K562 (cell line): ENCODE measurements around the gene C1QL3. TPM values are rescaled to one million over a fixed set of nuclear protein-coding genes. Genes with fewer than 3 reads are reported as not detected.

Experiments
- ATAC-seq: fragments of 200-7000 bp; cut with Tn5 transposase; 3 replicates; pipeline ENCODE4 v1.9.1; 2020; ENCODE audit warnings: moderate library complexity
- BruUV-seq: library from RNA; stranded (reverse); fragments of 400-500 nt; replicated peaks from 2 replicates; lab custom pipeline; 2021; lab: Mats Ljungman, UMichigan
- CTCF ChIA-PET: fragments of 300-600 bp; formaldehyde crosslinking; extraction: SDS; loops from one replicate; lab custom pipeline; 2021; ENCODE audit warnings: low intra/inter-chr PET ratio; lab: Yijun Ruan, JAX
- POLR2A ChIA-PET: fragments of 300-600, 350-650 bp; sonication (Branson Sonifier 250); formaldehyde crosslinking; extraction: SDS; loops from one replicate; lab custom pipeline; 2021; ENCODE audit warnings: antibody characterized with exemption, inconsistent platforms; lab: Yijun Ruan, JAX
- DNase-seq, 4 experiments: peaks; one replicate each; pipeline versions ENCODE4 v3.0.0 to v3.0.0-alpha.2; 2011 to 2018; ENCODE audit warnings: low spot score in 3 of 4, mixed read lengths in 3 of 4; ENCODE audit errors: extremely low read depth in 1 of 4
- FAIRE-seq: peaks from 2 replicates; lab custom pipeline; 2011; peaks lifted over from hg19 to GRCh38; lab: Jason Lieb, UNC
- H2AFZ ChIP-seq: 2 replicates; pipeline ENCODE4 v1.6.0; 2011; ENCODE audit warnings: low read depth, low read length, control low read depth, inconsistent platforms
- H3K27ac ChIP-seq: fragments of 200-600 bp; 3 replicates; pipeline ENCODE4 v1.8.0; 2011; ENCODE audit warnings: low read depth, mild to moderate bottlenecking, control low read depth, inconsistent platforms, low read length, moderate library complexity, mixed read lengths; ENCODE audit errors: extremely low read depth
- H3K27me3 ChIP-seq, 2 experiments: fragments of 300-600 bp in 1 of 2; 2 replicates in 1 of 2; 3 replicates in 1 of 2; pipeline versions ENCODE4 v1.6.0 to v1.8.0; 2011; ENCODE audit warnings: inconsistent platforms in 2 of 2, low read length in 2 of 2, mild to moderate bottlenecking in 1 of 2, mixed read lengths in 1 of 2, moderate library complexity in 1 of 2; ENCODE audit not compliant: control insufficient read depth in 2 of 2, insufficient read depth in 2 of 2
- H3K36me3 ChIP-seq: fragments of 300-600 bp; 3 replicates; pipeline ENCODE4 v1.8.0; 2011; ENCODE audit warnings: mild to moderate bottlenecking, low read length, inconsistent platforms; ENCODE audit not compliant: control insufficient read depth, insufficient read depth
- H3K4me1 ChIP-seq, 2 experiments: fragments of 200-600 bp in 1 of 2; replicated peaks in 1 of 2; 2 replicates in 1 of 2; 3 replicates in 1 of 2; pipeline versions ENCODE4 v1.5.1 to v1.8.0; 2011; ENCODE audit warnings: inconsistent platforms in 2 of 2, low read length in 2 of 2, mild to moderate bottlenecking in 1 of 2, mixed read lengths in 1 of 2, moderate library complexity in 1 of 2; ENCODE audit not compliant: control insufficient read depth in 2 of 2, insufficient read depth in 2 of 2
- H3K4me2 ChIP-seq: 2 replicates; pipeline ENCODE4 v1.6.1; 2011; ENCODE audit warnings: low read length, control low read depth, inconsistent platforms, mixed read lengths; ENCODE audit not compliant: insufficient read depth
- H3K4me3 ChIP-seq: fragments of 200-600 bp; sonication (generic), shearing (Covaris generic); 2 replicates; pipeline ENCODE4 v1.5.1; 2016; ENCODE audit warnings: control low read depth, inconsistent platforms
- H3K79me2 ChIP-seq: fragments of 200-600 bp; 3 replicates; pipeline ENCODE4 v1.8.0; 2011; ENCODE audit warnings: low read length, inconsistent platforms; ENCODE audit not compliant: control insufficient read depth, insufficient read depth
- H3K9ac ChIP-seq, 2 experiments: 2 replicates each; pipeline versions ENCODE4 v1.6.0 to v1.6.1; 2011; ENCODE audit warnings: low read depth in 2 of 2, low read length in 2 of 2, control low read depth in 1 of 2, inconsistent platforms in 1 of 2, mild to moderate bottlenecking in 1 of 2, mixed read lengths in 1 of 2; ENCODE audit not compliant: insufficient read depth in 1 of 2
- H3K9me1 ChIP-seq: one replicate; pipeline ENCODE4 v1.6.0; 2011; ENCODE audit warnings: inconsistent platforms, mild to moderate bottlenecking, low read length, moderate library complexity; ENCODE audit not compliant: control insufficient read depth, insufficient read depth
- H3K9me3 ChIP-seq: replicated peaks from 2 replicates; pipeline ENCODE4 v1.5.1; 2011; ENCODE audit warnings: low read depth, low read length, inconsistent platforms; ENCODE audit not compliant: control insufficient read depth, insufficient read depth
- H4K20me1 ChIP-seq: replicated peaks from 2 replicates; pipeline ENCODE4 v1.6.1; 2011; ENCODE audit warnings: low read length, inconsistent platforms, mixed read lengths; ENCODE audit not compliant: control insufficient read depth, insufficient read depth
- ATF1 ChIP-seq, 2 experiments: fragments of 450-650 bp in 1 of 2; IDR thresholded peaks; 2 replicates each; pipeline ENCODE4 v1.6.1; 2016; ENCODE audit warnings: missing compliant biosample characterization in 1 of 2, missing genetic modification characterization in 1 of 2
- HDAC1 ChIP-seq, 2 experiments: fragments of 450-650 bp; IDR thresholded peaks; 2 replicates each; pipeline ENCODE4 v1.6.1; 2016 to 2017; ENCODE audit warnings: inconsistent platforms in 1 of 2, mild to moderate bottlenecking in 1 of 2, moderate library complexity in 1 of 2
- LCOR ChIP-seq: sonication (generic); formaldehyde crosslinking; IDR thresholded peaks from 2 replicates; pipeline ENCODE4 v1.8.0; 2022; ENCODE audit warnings: mild to moderate bottlenecking, missing genetic modification reagents
- POLR2G ChIP-seq: fragments of 200-400 bp; formaldehyde crosslinking; IDR thresholded peaks from 2 replicates; pipeline ENCODE4 v1.6.1; 2017; ENCODE audit warnings: low read depth, mild to moderate bottlenecking, antibody characterized with exemption, low read length, moderate library complexity
- POU5F1 ChIP-seq: fragments of 150-350 bp; IDR thresholded peaks from 2 replicates; pipeline ENCODE4 v1.6.1; 2014; ENCODE audit warnings: borderline replicate concordance, low read length, low read depth, mild to moderate bottlenecking; ENCODE audit not compliant: partially characterized antibody
- WGBS: fragments of 100-300 bp; shearing (Covaris generic); methylation state at CpG from one replicate; pipeline ENCODE4 v1.1.6; 2016; ENCODE audit warnings: low coverage, mixed read lengths; ENCODE audit not compliant: insufficient coverage; ENCODE audit errors: missing lambda C conversion rate; 5-methylcytosine and 5-hydroxymethylcytosine counted together
- in situ Hi-C: fragments of 300-500 bp; cut with MboI; formaldehyde crosslinking; loops from 4 replicates; pipeline ENCODE4 v1.15.0; 2018; ENCODE audit warnings: inconsistent platforms, mixed read lengths
- intact Hi-C: fragments of 100-400 bp; cut with micrococcal nuclease; formaldehyde crosslinking; loops from 2 replicates; pipeline ENCODE4 v1.14.2; 2022
- polyA plus RNA-seq, 8 experiments: library from polyadenylated mRNA; depleted of rRNA in 4 of 8; stranded (reverse) in 5 of 8; unstranded in 3 of 8; fragments of >200 nt; fragmentation: Nextera tagmentation in 2 of 8; fragmentation: Illumina TruSeq in 1 of 8; extraction: Ambion mirVana in 2 of 8; extraction: Trizol in 1 of 8; gene quantifications; 2 replicates each; pipeline versions ENCODE4 v1.2.1 to v1.2.3, GENCODE V29; 2011 to 2014; ENCODE audit warnings: inconsistent platforms in 1 of 8, missing spikeins in 1 of 8
- total RNA-seq, 7 experiments: library from RNA; depleted of rRNA in 6 of 7; stranded (reverse); fragments of >200 nt in 6 of 7; fragmentation: Illumina TruSeq in 2 of 7; extraction: Trizol in 2 of 7; gene quantifications; 2 replicates each; pipeline versions ENCODE4 v1.2.1 to v1.2.3, GENCODE V29; 2011 to 2021; ENCODE audit warnings: low replicate concordance in 1 of 7
- TF ChIP-seq, protein P1 (sequence below): IDR thresholded peaks from 2 replicates; pipeline ENCODE4 v1.6.1; 2011; ENCODE audit not compliant: insufficient read length; ENCODE audit errors: extremely low read depth

The C1QL3 gene
- total and polyA plus RNA-seq, 9 of the 15 experiments (the other 6 are each of a cell fraction or from before 2014, with no cell fraction given) = 0.28 to 0.37 TPM; not detected in 7

DNA sequence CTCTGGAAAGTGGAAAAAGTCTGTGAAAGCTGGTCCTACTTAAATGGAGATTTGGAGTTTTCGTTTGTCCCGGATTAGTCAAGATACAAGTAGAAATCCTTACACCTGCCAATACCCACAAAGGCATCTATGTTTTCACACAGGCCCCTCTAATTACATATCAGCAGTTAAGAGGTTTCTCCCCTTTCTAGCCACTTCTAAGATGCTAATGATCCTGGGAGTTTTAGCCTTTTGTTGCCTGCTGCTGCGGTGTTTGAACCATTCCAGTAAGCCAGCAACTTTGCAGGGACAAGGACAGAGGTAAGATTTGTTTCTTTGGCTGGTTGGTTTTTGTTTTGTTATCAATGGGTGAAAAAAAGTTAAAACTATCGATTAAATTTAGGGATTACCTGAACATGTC is 5.8 kb upstream of the C1QL3 start:
- no TSS peak for BruUV-seq
- H3K27me3 ChIP-seq = no peaks in the 10 kb centered on the region
- H3K4me1 ChIP-seq = peaks cover 0 to 7% of the 10 kb centered on the region in 2 experiments; a peak in 1 of 5 replicates
- DNase-seq = no peak
- no peaks in the 10 kb centered on the region for H3K79me2 ChIP-seq
- TF ChIP-seq HDAC1 (IDR thresholded peaks at IDR 0.05) (no peak), POU5F1 (no peak)
- intact Hi-C loops = no loop called here
- H3K9me3 ChIP-seq = no peaks in the 10 kb centered on the region
- H3K9me1 ChIP-seq = no peaks in the 10 kb centered on the region
- H3K4me3 ChIP-seq = no peak overlapping the region
- no peak for FAIRE-seq
- no peaks in the 10 kb centered on the region for H3K36me3 ChIP-seq
- H3K27ac ChIP-seq = no peak overlapping the region
- no peak overlapping the region for H2AFZ ChIP-seq
- WGBS = 22% methylated on average over 4 of the region's 4 CpGs
- no peaks in the 10 kb centered on the region for H4K20me1 ChIP-seq
- ATAC-seq = no peak
- ChIA-PET CTCF (no interaction called here), POLR2A (no interaction called here)
- H3K9ac ChIP-seq = no peak overlapping the region
- in situ Hi-C loops = no loop called here
- no peak overlapping the region for H3K4me2 ChIP-seq

DNA sequence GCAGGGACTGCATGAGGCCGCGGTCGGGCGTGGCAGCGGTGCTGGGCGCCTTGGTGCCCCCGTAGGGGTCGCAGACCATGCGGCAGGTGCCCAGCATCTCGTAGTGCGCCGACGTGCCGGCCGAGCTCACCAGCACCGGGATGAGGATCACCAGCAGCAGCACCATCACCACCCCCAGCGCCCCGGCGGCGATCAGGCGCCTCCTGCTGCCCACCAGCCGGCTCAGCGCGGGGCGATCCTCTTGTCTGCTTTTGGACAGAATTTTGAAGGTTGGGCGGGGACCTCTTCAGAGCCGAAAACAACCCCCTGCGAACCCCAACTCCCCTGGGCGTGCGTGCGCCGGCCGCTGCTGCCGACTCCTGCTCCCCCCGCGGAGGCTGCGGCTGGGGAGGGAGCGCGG is 779 bp downstream of the C1QL3 start:
- no peak overlapping the region for H3K27ac ChIP-seq
- FAIRE-seq (no peak), ATAC-seq (no peak), DNase-seq (no peak)
- H3K4me3 ChIP-seq = no peak overlapping the region
- in situ Hi-C loops = no loop called here
- H3K4me2 ChIP-seq = no peak overlapping the region
- no TSS peak for BruUV-seq
- CTCF ChIA-PET = no interaction called here
- intact Hi-C loops = no loop called here
- no peak overlapping the region for H2AFZ ChIP-seq
- H3K4me1 ChIP-seq = no peaks in the 10 kb centered on the region
- no peaks in the 10 kb centered on the region for H3K36me3 ChIP-seq
- no peaks in the 10 kb centered on the region for H3K27me3 ChIP-seq
- no peaks in the 10 kb centered on the region for H3K9me1 ChIP-seq
- H3K79me2 ChIP-seq = no peaks in the 10 kb centered on the region
- POLR2A ChIA-PET = no interaction called here
- TF ChIP-seq, protein P1, sequence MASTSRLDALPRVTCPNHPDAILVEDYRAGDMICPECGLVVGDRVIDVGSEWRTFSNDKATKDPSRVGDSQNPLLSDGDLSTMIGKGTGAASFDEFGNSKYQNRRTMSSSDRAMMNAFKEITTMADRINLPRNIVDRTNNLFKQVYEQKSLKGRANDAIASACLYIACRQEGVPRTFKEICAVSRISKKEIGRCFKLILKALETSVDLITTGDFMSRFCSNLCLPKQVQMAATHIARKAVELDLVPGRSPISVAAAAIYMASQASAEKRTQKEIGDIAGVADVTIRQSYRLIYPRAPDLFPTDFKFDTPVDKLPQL = no peak
- TF ChIP-seq POLR2G = 0 out of 2 replicates have a peak, but pooled peaks have one; percentile 28
- no peak for TF ChIP-seq ATF1 (CRISPR knock-in tag; IDR thresholded peaks at IDR 0.05)
- TF ChIP-seq ATF1 (tag; IDR thresholded peaks at IDR 0.05) = no peak
- no peak for TF ChIP-seq LCOR (CRISPR knock-in tag)
- no peaks in the 10 kb centered on the region for H4K20me1 ChIP-seq
- 94% methylated on average over 14 of the region's 39 CpGs for WGBS
- 0 out of 2 replicates have a peak, but pooled peaks cover 2% of the 10 kb centered on the region for H3K9me3 ChIP-seq
- no peak overlapping the region for H3K9ac ChIP-seq
